GM12878 (cell line): ENCODE measurements around the gene CELSR2. TPM values are rescaled to one million over a fixed set of nuclear protein-coding genes. Genes with fewer than 3 reads are reported as not detected.

Source experiments
- ATAC-seq: fragments of 200-7000 bp; cut with Tn5 transposase; 3 replicates; pipeline ENCODE4 v1.9.1; 2020; ENCODE audit warnings: mild to moderate bottlenecking, moderate library complexity
- BruUV-seq: library from RNA; stranded (reverse); fragments of 400-500 nt; replicated peaks from 2 replicates; lab custom pipeline; 2021; lab: Mats Ljungman, UMichigan
- CTCF ChIA-PET: fragments of 300-600 bp; sonication (Branson Sonifier 250); formaldehyde crosslinking; extraction: SDS; loops from one replicate; lab custom pipeline; 2021; ENCODE audit warnings: inconsistent platforms; lab: Yijun Ruan, JAX
- POLR2A ChIA-PET: fragments of 350-600 bp; formaldehyde crosslinking; extraction: SDS; loops from one replicate; lab custom pipeline; 2021; ENCODE audit warnings: inconsistent platforms; lab: Charles Lee
- RAD21 ChIA-PET: fragments of 300-600 bp; sonication (Branson Sonifier 250); formaldehyde crosslinking; loops from one replicate; lab custom pipeline; 2023; ENCODE audit warnings: antibody characterized with exemption; ENCODE audit not compliant: unreplicated experiment; lab: Charles Lee
- SMC1A ChIA-PET: fragments of 300-600 bp; sonication (Branson Sonifier 250); formaldehyde crosslinking; loops from one replicate; lab custom pipeline; 2023; ENCODE audit not compliant: unreplicated experiment, uncharacterized antibody; lab: Charles Lee
- DNase-seq: peaks from one replicate; pipeline ENCODE4 v3.0.0-alpha.2; 2011; ENCODE audit warnings: low read depth, low spot score
- FAIRE-seq: peaks from 3 replicates; lab custom pipeline; 2011; peaks lifted over from hg19 to GRCh38; lab: Jason Lieb, UNC
- H2AFZ ChIP-seq: 2 replicates; pipeline ENCODE4 v1.6.0; 2011; ENCODE audit warnings: low read depth, low read length, control low read depth; ENCODE audit not compliant: control insufficient read depth
- H3K27ac ChIP-seq: 2 replicates; pipeline ENCODE4 v1.5.1; 2011; ENCODE audit warnings: control low read depth; ENCODE audit not compliant: control insufficient read depth, insufficient read depth
- H3K27me3 ChIP-seq, 2 experiments: replicated peaks in 1 of 2; 2 replicates each; pipeline versions ENCODE4 v1.6.0 to v1.6.1; 2011; ENCODE audit warnings: low read length in 1 of 2; ENCODE audit not compliant: control insufficient read depth in 2 of 2, insufficient read depth in 2 of 2
- H3K36me3 ChIP-seq, 2 experiments: 2 replicates each; pipeline ENCODE4 v1.5.1; 2011; ENCODE audit warnings: low read length in 1 of 2; ENCODE audit not compliant: control insufficient read depth in 2 of 2, insufficient read depth in 2 of 2
- H3K4me1 ChIP-seq: 2 replicates; pipeline ENCODE4 v1.6.1; 2011; ENCODE audit warnings: mild to moderate bottlenecking, low read length, moderate library complexity, mixed read lengths; ENCODE audit not compliant: control insufficient read depth, insufficient read depth
- H3K4me2 ChIP-seq: 2 replicates; pipeline ENCODE4 v1.6.0; 2011; ENCODE audit warnings: control low read depth; ENCODE audit not compliant: control insufficient read depth, insufficient read depth
- H3K4me3 ChIP-seq: fragments of 200-600 bp; sonication (generic); 2 replicates; pipeline ENCODE4 v1.5.1; 2016
- H3K79me2 ChIP-seq: 2 replicates; pipeline ENCODE4 v1.6.0; 2011; ENCODE audit warnings: low read length; ENCODE audit not compliant: control insufficient read depth, insufficient read depth
- H3K9ac ChIP-seq: 2 replicates; pipeline ENCODE4 v1.8.0; 2011; ENCODE audit warnings: low read length, control low read depth, mixed read lengths; ENCODE audit not compliant: control insufficient read depth, insufficient read depth
- H3K9me3 ChIP-seq: replicated peaks from 3 replicates; pipeline ENCODE4 v1.5.1; 2011; ENCODE audit warnings: mild to moderate bottlenecking, low read length; ENCODE audit not compliant: control insufficient read depth, insufficient read depth
- H4K20me1 ChIP-seq: 2 replicates; pipeline ENCODE4 v1.6.0; 2011; ENCODE audit not compliant: control insufficient read depth, insufficient read depth
- CHD1 ChIP-seq: IDR thresholded peaks from 2 replicates; pipeline ENCODE4 v1.6.1; 2012; ENCODE audit warnings: low read depth, low read length, improper control_type of control experiment
- ETV6 ChIP-seq, 2 experiments: fragments of 450-650 bp in 1 of 2; IDR thresholded peaks in 1 of 2; conservative IDR thresholded peaks in 1 of 2; 2 replicates each; pipeline ENCODE4 v1.6.1; 2014; ENCODE audit warnings: antibody characterized with exemption in 1 of 2, borderline replicate concordance in 1 of 2, low read depth in 1 of 2, mild to moderate bottlenecking in 1 of 2, moderate library complexity in 1 of 2
- HDGF ChIP-seq: fragments of 450-650 bp; IDR thresholded peaks from 2 replicates; pipeline ENCODE4 v1.6.1; 2016; ENCODE audit warnings: antibody characterized with exemption
- ZBTB33 ChIP-seq: fragments of 450-650 bp; IDR thresholded peaks from 2 replicates; pipeline ENCODE4 v1.6.1; 2017; ENCODE audit warnings: mild to moderate bottlenecking
- WGBS: methylation state at CpG from one replicate; pipeline ENCODE4 v1.1.6; 2016; ENCODE audit warnings: low lambda C conversion rate; ENCODE audit not compliant: insufficient replicate concordance, insufficient coverage; ENCODE audit errors: missing lambda C conversion rate; 5-methylcytosine and 5-hydroxymethylcytosine counted together
- in situ Hi-C: fragments of 300-500 bp; cut with MboI; formaldehyde crosslinking; loops from 9 replicates; pipeline ENCODE4 v1.14.3; 2018; ENCODE audit warnings: mixed read lengths
- intact Hi-C: fragments of 100-400 bp; cut with micrococcal nuclease; formaldehyde crosslinking; loops from one replicate; pipeline ENCODE4 v1.14.2; 2022; ENCODE audit not compliant: unreplicated experiment
- polyA plus RNA-seq, 11 experiments: library from polyadenylated mRNA; depleted of rRNA in 4 of 11; unstranded in 6 of 11; stranded (reverse) in 5 of 11; fragments of >200 nt; fragmentation: Nextera tagmentation in 4 of 11; fragmentation: Illumina TruSeq in 1 of 11; extraction: Ambion mirVana in 4 of 11; extraction: Trizol in 1 of 11; gene quantifications; 1 replicate in 1 of 11; 2 replicates in 10 of 11; pipeline versions ENCODE4 v1.2.1 to v1.2.3, GENCODE V29; 2011 to 2016; ENCODE audit warnings: inconsistent platforms in 2 of 11, missing spikeins in 2 of 11, low read depth in 1 of 11
- total RNA-seq, 4 experiments: library from RNA; depleted of rRNA in 3 of 4; stranded (reverse); fragments of >200 nt in 3 of 4; fragmentation: Illumina TruSeq in 1 of 4; extraction: Trizol in 1 of 4; gene quantifications; 2 replicates each; pipeline versions ENCODE4 v1.2.1 to v1.2.3, GENCODE V29; 2013 to 2021
- TF ChIP-seq, protein P1 (sequence below): fragments of 450-650 bp; IDR thresholded peaks from 2 replicates; pipeline ENCODE4 v1.6.1; 2017; ENCODE audit warnings: borderline replicate concordance

CELSR2 gene
- total and polyA plus RNA-seq, 10 of the 15 experiments (the other 5 are each of a cell fraction or from before 2014, with no cell fraction given): under 0.01 to 0.15 (median 0.04) TPM; not detected in 2

- DNase-seq (no peak), FAIRE-seq (no peak), ATAC-seq (no peak)
- ChIA-PET RAD21 (interaction anchor here (0.8 kb wide), 1 partner anchor 84 kb away, joined by 3 read pairs; no protein-coding TSS in a partner anchor), POLR2A (interaction anchor here (1.5 kb wide), 1 partner anchor 9 kb away, joined by 4 read pairs; no protein-coding TSS in a partner anchor), CTCF (interaction anchor here (0.7 kb wide), 1 partner anchor 83 kb away, joined by 3 read pairs; no protein-coding TSS in a partner anchor), SMC1A (no interaction called here)
- Histone ChIP-seq H3K9ac (no peak overlapping the region), H2AFZ (no peak overlapping the region), H3K4me1 (no peaks in the 10 kb centered on the region), H4K20me1 (no peaks in the 10 kb centered on the region), H3K27me3 (peaks cover 0 to 1% of the 10 kb centered on the region in 2 experiments; a peak in 1 of 4 replicates), H3K36me3 (no peaks in the 10 kb centered on the region), H3K79me2 (no peaks in the 10 kb centered on the region), H3K9me3 (no peaks in the 10 kb centered on the region), H3K27ac (no peak overlapping the region), H3K4me3 (no peak overlapping the region), H3K4me2 (no peak overlapping the region)
- WGBS: 76% methylated on average over 1 of the region's 1 CpG
- intact Hi-C loops (no loop called here), in situ Hi-C loops (no loop called here)
- no peak for TF ChIP-seq HDGF
- TF ChIP-seq ZBTB33: no peak
- TF ChIP-seq, protein P1, sequence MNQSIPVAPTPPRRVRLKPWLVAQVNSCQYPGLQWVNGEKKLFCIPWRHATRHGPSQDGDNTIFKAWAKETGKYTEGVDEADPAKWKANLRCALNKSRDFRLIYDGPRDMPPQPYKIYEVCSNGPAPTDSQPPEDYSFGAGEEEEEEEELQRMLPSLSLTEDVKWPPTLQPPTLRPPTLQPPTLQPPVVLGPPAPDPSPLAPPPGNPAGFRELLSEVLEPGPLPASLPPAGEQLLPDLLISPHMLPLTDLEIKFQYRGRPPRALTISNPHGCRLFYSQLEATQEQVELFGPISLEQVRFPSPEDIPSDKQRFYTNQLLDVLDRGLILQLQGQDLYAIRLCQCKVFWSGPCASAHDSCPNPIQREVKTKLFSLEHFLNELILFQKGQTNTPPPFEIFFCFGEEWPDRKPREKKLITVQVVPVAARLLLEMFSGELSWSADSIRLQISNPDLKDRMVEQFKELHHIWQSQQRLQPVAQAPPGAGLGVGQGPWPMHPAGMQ: no peak
- no peak for TF ChIP-seq CHD1
- no peak for TF ChIP-seq ETV6 (conservative IDR thresholded peaks at IDR 0.05 in 1 of 2, IDR thresholded peaks at IDR 0.05 in 1 of 2; ENCODE audit: borderline replicate concordance in 1 of 2, low read depth in 1 of 2)
- no TSS peak for BruUV-seq
Measured at GRCh38 chr1:109316506-109316905, 67.2 kb downstream of the CELSR2 start.
